Measurements from ENCODE around the gene MTPN. TPM values are rescaled to one million over a fixed set of nuclear protein-coding genes. Genes with fewer than 3 reads are reported as not detected.

MTPN gene
- total RNA-seq, 1 experiment from 2014 or later: 77.8 TPM

GRCh38 chr7:135924302-135924701 is 52.9 kb downstream of the MTPN start:
- peak; percentile 8 for DNase-seq (ENCODE audit: low read depth)

GRCh38 chr7:135922263-135922662 is 54.9 kb downstream of the MTPN start:
- DNase-seq (ENCODE audit: low read depth): no peak

GRCh38 chr7:135920478-135920877 is 56.7 kb downstream of the MTPN start:
- DNase-seq (ENCODE audit: low read depth): no peak

- DNase-seq (ENCODE audit: low read depth): no peak
Measured at GRCh38 chr7:135919071-135919841, 57.9 kb downstream of the MTPN start.

- DNase-seq (ENCODE audit: low read depth): no peak
Measured at GRCh38 chr7:135918134-135918533, 59.0 kb downstream of the MTPN start.

- no peak for DNase-seq (ENCODE audit: low read depth)
Measured at GRCh38 chr7:135917721-135918120, 59.4 kb downstream of the MTPN start.

- no peak for DNase-seq (ENCODE audit: low read depth)
Measured at GRCh38 chr7:135914346-135914745, 62.8 kb downstream of the MTPN start.

- DNase-seq (ENCODE audit: low read depth): no peak
Measured at GRCh38 chr7:135913404-135913803, 63.8 kb downstream of the MTPN start.

- DNase-seq (ENCODE audit: low read depth): no peak
Measured at GRCh38 chr7:135911099-135911498, 66.1 kb downstream of the MTPN start.

GRCh38 chr7:135910393-135911036 is 66.6 kb downstream of the MTPN start:
- DNase-seq (ENCODE audit: low read depth): no peak

GRCh38 chr7:135905858-135906257 is 71.3 kb downstream of the MTPN start:
- DNase-seq (ENCODE audit: low read depth): no peak

- DNase-seq (ENCODE audit: low read depth): no peak
Measured at GRCh38 chr7:135905355-135905754, 71.8 kb downstream of the MTPN start.

- DNase-seq (ENCODE audit: low read depth): no peak
Measured at GRCh38 chr7:135904282-135904681, 72.9 kb downstream of the MTPN start.

GRCh38 chr7:135901585-135902540 is 75.3 kb downstream of the MTPN start:
- no peak for DNase-seq (ENCODE audit: low read depth)

GRCh38 chr7:135900065-135900546 is 77.1 kb downstream of the MTPN start:
- no peak for DNase-seq (ENCODE audit: low read depth)

- no peak for DNase-seq (ENCODE audit: low read depth)
Measured at GRCh38 chr7:135899458-135900064, 77.6 kb downstream of the MTPN start.

GRCh38 chr7:135898226-135898625 is 78.9 kb downstream of the MTPN start:
- no peak for DNase-seq (ENCODE audit: low read depth)

GRCh38 chr7:135894816-135895215 is 82.3 kb downstream of the MTPN start:
- DNase-seq (ENCODE audit: low read depth): no peak

GRCh38 chr7:135889823-135890222 is 87.3 kb downstream of the MTPN start:
- no peak for DNase-seq (ENCODE audit: low read depth)

GRCh38 chr7:135888740-135889139 is 88.4 kb downstream of the MTPN start:
- peak; percentile 8 for DNase-seq (ENCODE audit: low read depth)

GRCh38 chr7:135886345-135887132 is 90.6 kb downstream of the MTPN start:
- DNase-seq (ENCODE audit: low read depth): no peak

All from Daoy (cell line).